Brain microvascular endothelial cell (primary cell): ENCODE data around the gene TJAP1.

Experiments
- DNase-seq: peaks from one replicate; pipeline ENCODE4 v3.0.0-alpha.2; 2020
- H3K27ac ChIP-seq: fragments of 250-450 bp; sonication (Bioruptor Pico); 2 replicates; pipeline ENCODE4 v1.5.1; 2020; ENCODE audit warnings: mild to moderate bottlenecking, moderate library complexity
- H3K27me3 ChIP-seq: fragments of 250-450 bp; sonication (Bioruptor Pico); replicated peaks from 2 replicates; pipeline ENCODE4 v1.5.1; 2020; ENCODE audit warnings: mild to moderate bottlenecking
- H3K36me3 ChIP-seq: fragments of 250-450 bp; sonication (Bioruptor Pico); replicated peaks from 2 replicates; pipeline ENCODE4 v1.5.1; 2020; ENCODE audit warnings: mild to moderate bottlenecking
- H3K4me3 ChIP-seq: 2 replicates; pipeline ENCODE4 v1.5.1; 2011; ENCODE audit warnings: low read depth, mild to moderate bottlenecking, control low read depth, low read length, moderate library complexity
- CTCF ChIP-seq: IDR thresholded peaks from 2 replicates; pipeline ENCODE4 v1.5.1; 2011; ENCODE audit warnings: low read depth, mild to moderate bottlenecking, moderate library complexity, low read length, control low read depth, inconsistent platforms; ENCODE audit errors: missing control alignments
- in situ Hi-C: cut with HindIII; loops from 2 replicates; pipeline ENCODE4 v1.10.0; 2017; ENCODE audit warnings: low sequenced_read_pairs, low pct_ligation_motif_present

The TJAP1 gene

GRCh38 chr6:43511824-43512415 is 34.5 kb downstream of the TJAP1 start:
- Histone ChIP-seq H3K4me3 (no peak overlapping the region), H3K27me3 (no peaks in the 10 kb centered on the region), H3K27ac (no peak overlapping the region), H3K36me3 (peaks cover 44% of the 10 kb centered on the region)
- DNase-seq, result no peak
- in situ Hi-C loops, result no loop called here
- no peak for TF ChIP-seq CTCF

DNA sequence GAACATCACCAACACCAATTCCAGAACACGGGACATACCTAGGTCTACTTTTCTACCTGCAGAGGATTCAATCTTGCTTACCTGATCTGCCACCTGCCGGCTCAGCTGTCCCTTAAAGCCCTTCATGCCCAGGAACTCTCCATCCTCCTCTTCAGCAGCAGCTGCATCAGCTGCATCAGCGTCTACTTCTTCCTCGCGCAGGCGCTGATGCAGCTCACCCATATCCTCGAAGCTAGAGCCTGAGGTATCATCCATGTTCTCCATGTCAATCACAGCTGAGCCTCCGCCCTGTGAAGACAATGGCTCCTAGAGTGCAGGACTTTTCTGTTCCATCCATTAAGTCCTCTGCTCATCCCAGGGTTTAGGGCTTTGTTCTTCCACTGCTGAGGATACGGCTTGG is 38.4 kb downstream of the TJAP1 start:
- in situ Hi-C loops, result no loop called here
- Histone ChIP-seq H3K27ac (peak overlapping the region; percentile 69), H3K36me3 (peaks cover 60% of the 10 kb centered on the region), H3K4me3 (peak overlapping the region; percentile 91), H3K27me3 (no peaks in the 10 kb centered on the region)
- no peak for DNase-seq
- no peak for TF ChIP-seq CTCF

DNA sequence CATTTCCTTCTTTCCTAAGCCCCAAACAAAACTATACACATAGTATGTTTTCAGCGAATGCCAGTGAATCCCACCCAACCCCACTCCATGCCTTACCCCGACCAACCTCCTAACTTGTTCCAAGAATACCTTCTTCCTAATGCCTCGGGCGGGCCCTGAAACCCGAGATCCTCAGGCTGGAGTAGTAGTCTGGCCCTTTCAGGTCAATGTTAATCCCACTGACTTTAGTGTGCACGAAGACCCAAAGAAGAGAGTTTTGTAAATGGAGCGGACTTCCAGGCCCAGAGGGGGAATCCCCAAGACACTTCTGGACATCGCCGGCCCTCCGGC is 39.0 kb downstream of the TJAP1 start:
- no peak for TF ChIP-seq CTCF
- Histone ChIP-seq H3K27me3 (no peaks in the 10 kb centered on the region), H3K36me3 (peaks cover 60% of the 10 kb centered on the region), H3K27ac (peak overlapping the region; percentile 69), H3K4me3 (peak overlapping the region; percentile 91)
- DNase-seq, result no peak
- in situ Hi-C loops, result no loop called here

GRCh38 chr6:43516697-43517504 is 39.5 kb downstream of the TJAP1 start, which contains the start of the genes POLR1C and YIPF3:
Gene POLR1C (plus strand): TSS chr6:43517089. CDS start chr6:43517110, 21 bp downstream.
Gene YIPF3 (minus strand): TSS chr6:43516926. CDS start chr6:43516807, 119 bp downstream.
- Histone ChIP-seq H3K27me3 (no peaks in the 10 kb centered on the region), H3K4me3 (peak within 1 kb of the TSS; percentile 91), H3K27ac (peak within 1 kb of the TSS; percentile 69), H3K36me3 (peaks cover 60% of the 10 kb centered on the region)
- in situ Hi-C loops, result no loop called here
- TF ChIP-seq CTCF, result no peak
- peak; percentile 98 for DNase-seq

DNA sequence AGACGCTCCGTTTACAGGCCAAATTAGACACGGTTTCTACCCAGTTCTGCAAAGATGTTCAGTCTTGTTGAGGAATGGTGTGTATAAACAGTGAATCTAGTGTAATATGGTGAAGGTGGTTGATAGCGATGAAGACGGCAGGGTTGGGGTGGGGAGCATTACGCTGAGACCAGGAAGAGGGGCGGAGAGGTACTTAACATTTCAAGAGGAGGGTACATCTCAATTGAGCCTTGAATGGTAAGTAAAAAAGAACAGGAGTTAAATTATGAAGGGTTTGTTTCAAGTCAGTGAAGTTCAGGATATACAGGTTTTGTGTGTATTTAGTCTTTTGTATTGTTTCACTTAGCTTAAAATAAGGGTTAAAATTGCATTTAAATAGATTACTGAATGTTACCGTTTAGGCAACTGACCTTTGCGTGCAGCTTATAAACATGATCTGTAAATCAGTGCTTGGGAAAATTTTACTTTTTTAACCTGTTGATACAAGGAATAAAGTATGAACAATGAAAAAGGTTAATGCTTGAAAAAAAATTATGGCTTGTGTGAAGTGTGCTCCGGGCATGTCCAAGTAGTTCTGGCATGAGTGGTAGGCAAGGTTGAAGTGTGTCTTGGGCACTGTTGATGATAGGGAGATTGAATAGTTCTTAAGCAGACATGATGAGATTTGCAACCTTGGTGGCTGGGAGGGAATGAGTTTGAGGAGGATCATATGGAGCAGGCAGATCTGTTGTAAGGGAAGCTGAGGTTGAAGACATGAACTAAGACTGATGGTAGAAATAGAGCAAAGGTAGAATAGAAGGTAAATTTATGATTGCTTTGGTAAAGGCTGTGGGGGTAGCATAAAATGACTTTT is 40.4 kb downstream of the TJAP1 start:
- Histone ChIP-seq H3K27me3 (no peaks in the 10 kb centered on the region), H3K36me3 (peaks cover 60% of the 10 kb centered on the region), H3K4me3 (peak overlapping the region; percentile 91), H3K27ac (peak overlapping the region; percentile 58)
- DNase-seq, result no peak
- in situ Hi-C loops, result no loop called here
- TF ChIP-seq CTCF, result no peak
